Ishikawa (cell line): ENCODE results near the gene NAP1L1.

Source experiments
- CEBPB ChIP-seq: IDR thresholded peaks from 2 replicates; pipeline ENCODE4 v1.6.1; 2012
- EGR1 ChIP-seq: IDR thresholded peaks from 2 replicates; pipeline ENCODE4 v1.6.1; 2012
- EP300 ChIP-seq: IDR thresholded peaks from 2 replicates; pipeline ENCODE4 v1.6.1; 2012; ENCODE audit warnings: borderline replicate concordance
- NFIC ChIP-seq: IDR thresholded peaks from 2 replicates; pipeline ENCODE4 v1.6.1; 2012
- RAD21 ChIP-seq: IDR thresholded peaks from 2 replicates; pipeline ENCODE4 v1.6.1; 2012; ENCODE audit warnings: low read depth
- TAF1 ChIP-seq: IDR thresholded peaks from 2 replicates; pipeline ENCODE4 v1.6.1; 2012; ENCODE audit warnings: low read depth, mild to moderate bottlenecking
- TCF12 ChIP-seq: IDR thresholded peaks from 2 replicates; pipeline ENCODE4 v1.6.1; 2012; ENCODE audit warnings: low read depth
- TEAD4 ChIP-seq: IDR thresholded peaks from 2 replicates; pipeline ENCODE4 v1.6.1; 2012
- ZBTB7A ChIP-seq: IDR thresholded peaks from 2 replicates; pipeline ENCODE4 v1.6.1; 2012; ENCODE audit warnings: low read depth
- TF ChIP-seq, protein P1 (sequence below): IDR thresholded peaks from 2 replicates; pipeline ENCODE4 v1.6.1; 2012
- TF ChIP-seq, protein P2 (sequence below): IDR thresholded peaks from 2 replicates; pipeline ENCODE4 v1.6.1; 2012; ENCODE audit warnings: low read depth, mild to moderate bottlenecking

DNA sequence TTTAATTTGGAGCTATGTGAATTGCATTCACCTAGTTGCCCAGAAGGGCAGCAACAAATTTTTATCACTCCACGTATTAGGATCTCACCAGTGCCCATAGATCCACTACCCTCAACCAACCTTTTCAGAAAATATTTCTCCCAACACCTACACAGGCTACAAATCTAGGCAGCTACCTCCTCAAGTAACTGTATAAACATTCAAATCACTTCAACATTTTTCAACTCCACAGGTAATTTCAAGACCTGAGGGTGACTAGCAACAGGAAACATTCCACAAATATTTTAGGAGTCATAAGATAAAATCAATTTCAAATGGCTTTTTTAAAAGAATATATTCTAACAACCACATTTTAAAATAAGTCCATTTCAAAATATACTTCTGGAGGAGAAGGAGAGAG, 65.8 kb downstream of the NAP1L1 start:
- no peak for TF ChIP-seq EP300
- TF ChIP-seq RAD21: no peak
- TF ChIP-seq ZBTB7A: no peak
- TF ChIP-seq, protein P1, sequence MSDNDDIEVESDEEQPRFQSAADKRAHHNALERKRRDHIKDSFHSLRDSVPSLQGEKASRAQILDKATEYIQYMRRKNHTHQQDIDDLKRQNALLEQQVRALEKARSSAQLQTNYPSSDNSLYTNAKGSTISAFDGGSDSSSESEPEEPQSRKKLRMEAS: no peak
- TF ChIP-seq EGR1: no peak
- TF ChIP-seq, protein P2, sequence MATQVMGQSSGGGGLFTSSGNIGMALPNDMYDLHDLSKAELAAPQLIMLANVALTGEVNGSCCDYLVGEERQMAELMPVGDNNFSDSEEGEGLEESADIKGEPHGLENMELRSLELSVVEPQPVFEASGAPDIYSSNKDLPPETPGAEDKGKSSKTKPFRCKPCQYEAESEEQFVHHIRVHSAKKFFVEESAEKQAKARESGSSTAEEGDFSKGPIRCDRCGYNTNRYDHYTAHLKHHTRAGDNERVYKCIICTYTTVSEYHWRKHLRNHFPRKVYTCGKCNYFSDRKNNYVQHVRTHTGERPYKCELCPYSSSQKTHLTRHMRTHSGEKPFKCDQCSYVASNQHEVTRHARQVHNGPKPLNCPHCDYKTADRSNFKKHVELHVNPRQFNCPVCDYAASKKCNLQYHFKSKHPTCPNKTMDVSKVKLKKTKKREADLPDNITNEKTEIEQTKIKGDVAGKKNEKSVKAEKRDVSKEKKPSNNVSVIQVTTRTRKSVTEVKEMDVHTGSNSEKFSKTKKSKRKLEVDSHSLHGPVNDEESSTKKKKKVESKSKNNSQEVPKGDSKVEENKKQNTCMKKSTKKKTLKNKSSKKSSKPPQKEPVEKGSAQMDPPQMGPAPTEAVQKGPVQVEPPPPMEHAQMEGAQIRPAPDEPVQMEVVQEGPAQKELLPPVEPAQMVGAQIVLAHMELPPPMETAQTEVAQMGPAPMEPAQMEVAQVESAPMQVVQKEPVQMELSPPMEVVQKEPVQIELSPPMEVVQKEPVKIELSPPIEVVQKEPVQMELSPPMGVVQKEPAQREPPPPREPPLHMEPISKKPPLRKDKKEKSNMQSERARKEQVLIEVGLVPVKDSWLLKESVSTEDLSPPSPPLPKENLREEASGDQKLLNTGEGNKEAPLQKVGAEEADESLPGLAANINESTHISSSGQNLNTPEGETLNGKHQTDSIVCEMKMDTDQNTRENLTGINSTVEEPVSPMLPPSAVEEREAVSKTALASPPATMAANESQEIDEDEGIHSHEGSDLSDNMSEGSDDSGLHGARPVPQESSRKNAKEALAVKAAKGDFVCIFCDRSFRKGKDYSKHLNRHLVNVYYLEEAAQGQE: no peak
- TF ChIP-seq NFIC: no peak
- TF ChIP-seq CEBPB: no peak
- peak; percentile 19; the same call in 1 of the 2 replicates for TF ChIP-seq TEAD4
- TF ChIP-seq TCF12: no peak
- TF ChIP-seq TAF1: no peak
